PC-9 (cell line): ENCODE results near the gene SLC17A4. TPM values are rescaled to one million over a fixed set of nuclear protein-coding genes. Genes with fewer than 3 reads are reported as not detected.

Experiments used
- BruUV-seq: library from RNA; stranded (reverse); fragments of 400-500 nt; replicated peaks from 2 replicates; lab custom pipeline; 2021; lab: Mats Ljungman, UMichigan
- CTCF ChIA-PET: fragments of 300-600 bp; sonication (Branson Sonifier 250); formaldehyde crosslinking; loops from one replicate; lab custom pipeline; 2022; ENCODE audit warnings: antibody characterized with exemption; lab: Charles Lee
- POLR2A ChIA-PET: fragments of 300-600 bp; sonication (Branson Sonifier 250); formaldehyde crosslinking; loops from one replicate; lab custom pipeline; 2022; ENCODE audit warnings: antibody characterized with exemption; ENCODE audit not compliant: unreplicated experiment; lab: Charles Lee
- DNase-seq, 2 experiments: peaks; one replicate each; pipeline versions ENCODE4 v3.0.0 to v3.0.0-alpha.2; 2015 to 2022; ENCODE audit warnings: mixed read lengths in 1 of 2
- H2AFZ ChIP-seq: fragments of 200-600 bp; sonication (generic); 2 replicates; pipeline ENCODE4 v1.8.1; 2017; ENCODE audit warnings: antibody characterized with exemption
- H3F3A ChIP-seq: fragments of 200-600 bp; sonication (generic); 2 replicates; pipeline ENCODE4 v1.8.1; 2017; ENCODE audit warnings: antibody characterized with exemption, mild to moderate bottlenecking, low read depth; ENCODE audit not compliant: insufficient read depth
- H3K27ac ChIP-seq: fragments of 200-600 bp; sonication (generic); 2 replicates; pipeline ENCODE4 v1.6.1; 2016; ENCODE audit warnings: mixed run types
- H3K27me3 ChIP-seq: fragments of 200-600 bp; sonication (generic); 2 replicates; pipeline ENCODE4 v1.6.1; 2016; ENCODE audit warnings: low read depth, mixed run types; ENCODE audit not compliant: insufficient read depth
- H3K36me3 ChIP-seq: fragments of 200-600 bp; sonication (generic); 2 replicates; pipeline ENCODE4 v1.6.1; 2016; ENCODE audit warnings: low read depth, mixed run types
- H3K4me1 ChIP-seq: fragments of 200-600 bp; sonication (generic); replicated peaks from 2 replicates; pipeline ENCODE4 v1.6.1; 2016; ENCODE audit warnings: mixed run types; ENCODE audit not compliant: insufficient read depth
- H3K4me2 ChIP-seq: fragments of 200-600 bp; sonication (generic); 2 replicates; pipeline ENCODE4 v1.6.1; 2017; ENCODE audit warnings: mixed run types
- H3K4me3 ChIP-seq: fragments of 200-600 bp; sonication (generic); 2 replicates; pipeline ENCODE4 v1.6.1; 2016; ENCODE audit warnings: mixed run types
- H3K79me2 ChIP-seq: fragments of 200-600 bp; sonication (generic); 2 replicates; pipeline ENCODE4 v1.6.1; 2017; ENCODE audit warnings: low read depth, mixed run types
- H3K9me2 ChIP-seq: fragments of 200-600 bp; sonication (generic); 2 replicates; pipeline ENCODE4 v1.8.1; 2017; ENCODE audit warnings: mild to moderate bottlenecking; ENCODE audit not compliant: insufficient read depth
- H3K9me3 ChIP-seq: fragments of 200-600 bp; sonication (generic); 2 replicates; pipeline ENCODE4 v1.8.1; 2016; ENCODE audit warnings: low read depth; ENCODE audit not compliant: insufficient read depth
- H4K20me1 ChIP-seq: fragments of 200-600 bp; sonication (generic); 2 replicates; pipeline ENCODE4 v1.8.1; 2017; ENCODE audit not compliant: insufficient read depth
- EZH2 ChIP-seq: fragments of 200-600 bp; sonication (generic); IDR thresholded peaks from 2 replicates; pipeline ENCODE4 v1.8.0; 2017; ENCODE audit warnings: antibody characterized with exemption, low read depth
- intact Hi-C: fragments of 100-400 bp; cut with micrococcal nuclease; formaldehyde crosslinking; loops from one replicate; pipeline ENCODE4 v1.10.0; 2022; ENCODE audit not compliant: unreplicated experiment
- total RNA-seq: library from RNA; stranded (reverse); gene quantifications from 2 replicates; pipeline ENCODE4 v1.2.3, GENCODE V29; 2021
- TF ChIP-seq, protein P1 (sequence below): fragments of 200-600 bp; sonication (generic); conservative IDR thresholded peaks from 2 replicates; pipeline ENCODE4 v1.6.1; 2017; ENCODE audit warnings: mixed run types, antibody characterized with exemption, mild to moderate bottlenecking, moderate library complexity

The SLC17A4 gene
- total RNA-seq, 1 experiment from 2014 or later: 0.13 TPM

DNA sequence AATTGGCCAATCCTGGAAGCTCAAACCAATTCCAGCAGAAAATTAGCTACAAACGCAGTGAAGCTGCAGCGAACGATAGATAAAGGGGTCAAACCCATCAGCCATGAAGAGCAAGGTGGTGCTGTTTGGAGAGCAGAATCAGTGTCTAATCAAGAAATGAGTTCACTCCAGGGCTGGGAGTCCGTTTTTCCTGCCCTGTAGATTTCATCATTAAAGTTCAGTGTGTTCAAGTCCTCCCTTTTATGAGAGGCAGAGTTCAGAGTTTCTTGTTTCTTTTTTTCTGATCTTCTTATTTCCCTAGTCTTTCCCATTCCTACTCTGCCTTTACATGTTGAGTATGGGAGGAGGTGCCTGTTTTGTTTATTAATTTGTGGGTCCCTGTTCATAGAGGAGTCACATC is 46.9 kb downstream of the SLC17A4 start:
- no peak overlapping the region for H3K27ac ChIP-seq
- H3K4me1 ChIP-seq: no peaks in the 10 kb centered on the region
- no peak overlapping the region for H2AFZ ChIP-seq
- no peaks in the 10 kb centered on the region for H3K27me3 ChIP-seq
- ChIA-PET POLR2A (no interaction called here), CTCF (interaction anchor here (0.8 kb wide), 1 partner anchor 1487 kb away, joined by 3 read pairs; no protein-coding TSS in a partner anchor)
- no peaks in the 10 kb centered on the region for H4K20me1 ChIP-seq
- DNase-seq: no peak
- H3K79me2 ChIP-seq: no peaks in the 10 kb centered on the region
- BruUV-seq: no TSS peak
- no peak overlapping the region for H3K4me3 ChIP-seq
- H3F3A ChIP-seq: no peaks in the 10 kb centered on the region
- TF ChIP-seq EZH2: no peak
- TF ChIP-seq, protein P1, sequence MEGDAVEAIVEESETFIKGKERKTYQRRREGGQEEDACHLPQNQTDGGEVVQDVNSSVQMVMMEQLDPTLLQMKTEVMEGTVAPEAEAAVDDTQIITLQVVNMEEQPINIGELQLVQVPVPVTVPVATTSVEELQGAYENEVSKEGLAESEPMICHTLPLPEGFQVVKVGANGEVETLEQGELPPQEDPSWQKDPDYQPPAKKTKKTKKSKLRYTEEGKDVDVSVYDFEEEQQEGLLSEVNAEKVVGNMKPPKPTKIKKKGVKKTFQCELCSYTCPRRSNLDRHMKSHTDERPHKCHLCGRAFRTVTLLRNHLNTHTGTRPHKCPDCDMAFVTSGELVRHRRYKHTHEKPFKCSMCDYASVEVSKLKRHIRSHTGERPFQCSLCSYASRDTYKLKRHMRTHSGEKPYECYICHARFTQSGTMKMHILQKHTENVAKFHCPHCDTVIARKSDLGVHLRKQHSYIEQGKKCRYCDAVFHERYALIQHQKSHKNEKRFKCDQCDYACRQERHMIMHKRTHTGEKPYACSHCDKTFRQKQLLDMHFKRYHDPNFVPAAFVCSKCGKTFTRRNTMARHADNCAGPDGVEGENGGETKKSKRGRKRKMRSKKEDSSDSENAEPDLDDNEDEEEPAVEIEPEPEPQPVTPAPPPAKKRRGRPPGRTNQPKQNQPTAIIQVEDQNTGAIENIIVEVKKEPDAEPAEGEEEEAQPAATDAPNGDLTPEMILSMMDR: no peak
- no peaks in the 10 kb centered on the region for H3K9me2 ChIP-seq
- H3K36me3 ChIP-seq: no peaks in the 10 kb centered on the region
- no peaks in the 10 kb centered on the region for H3K9me3 ChIP-seq
- intact Hi-C loops: no loop called here
- H3K4me2 ChIP-seq: no peak overlapping the region

DNA sequence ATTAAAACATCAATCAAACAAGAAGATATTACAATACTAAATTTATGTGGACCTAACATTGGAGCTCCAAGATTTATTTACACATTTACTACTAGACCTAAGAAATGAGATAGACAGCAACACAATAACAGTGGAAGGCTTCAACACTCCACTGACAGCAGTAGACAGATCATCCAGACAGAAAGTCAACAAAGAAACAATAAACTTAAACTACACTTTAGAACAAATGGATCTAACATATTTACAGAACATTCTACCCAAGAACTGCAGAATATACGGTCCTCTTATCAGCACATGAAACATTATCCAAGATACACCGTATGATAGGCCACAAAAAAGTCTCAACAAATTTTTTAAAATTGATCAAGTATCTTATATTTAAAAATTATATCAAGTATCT is 50.3 kb downstream of the SLC17A4 start:
- intact Hi-C loops: no loop called here
- H2AFZ ChIP-seq: no peak overlapping the region
- no peaks in the 10 kb centered on the region for H3K79me2 ChIP-seq
- no peak overlapping the region for H3K4me2 ChIP-seq
- H3K36me3 ChIP-seq: no peaks in the 10 kb centered on the region
- ChIA-PET CTCF (interaction anchor here (1.1 kb wide), 1 partner anchor 85 kb away, joined by 4 read pairs; no protein-coding TSS in a partner anchor), POLR2A (no interaction called here)
- no peaks in the 10 kb centered on the region for H4K20me1 ChIP-seq
- H3K9me2 ChIP-seq: no peaks in the 10 kb centered on the region
- no peak for DNase-seq
- H3K4me1 ChIP-seq: no peaks in the 10 kb centered on the region
- no peaks in the 10 kb centered on the region for H3F3A ChIP-seq
- no peaks in the 10 kb centered on the region for H3K27me3 ChIP-seq
- H3K4me3 ChIP-seq: no peak overlapping the region
- no peak for TF ChIP-seq EZH2
- TF ChIP-seq, protein P1: no peak
- no peaks in the 10 kb centered on the region for H3K9me3 ChIP-seq
- no peak overlapping the region for H3K27ac ChIP-seq
- no TSS peak for BruUV-seq

GRCh38 chr6:25815194-25815593 is 60.7 kb downstream of the SLC17A4 start:
- H2AFZ ChIP-seq: no peak overlapping the region
- H3K4me1 ChIP-seq: no peaks in the 10 kb centered on the region
- intact Hi-C loops: no loop called here
- no peak overlapping the region for H3K4me3 ChIP-seq
- BruUV-seq: no TSS peak
- no peak for DNase-seq
- ChIA-PET POLR2A (no interaction called here), CTCF (no interaction called here)
- no peaks in the 10 kb centered on the region for H4K20me1 ChIP-seq
- H3K9me3 ChIP-seq: no peaks in the 10 kb centered on the region
- no peak overlapping the region for H3K4me2 ChIP-seq
- no peak overlapping the region for H3K27ac ChIP-seq
- H3K79me2 ChIP-seq: no peaks in the 10 kb centered on the region
- no peaks in the 10 kb centered on the region for H3K27me3 ChIP-seq
- no peaks in the 10 kb centered on the region for H3F3A ChIP-seq
- no peaks in the 10 kb centered on the region for H3K36me3 ChIP-seq
- TF ChIP-seq, protein P1: no peak
- TF ChIP-seq EZH2: no peak
- H3K9me2 ChIP-seq: no peaks in the 10 kb centered on the region
